Measurements from ENCODE around the gene LPCAT3. TPM values are rescaled to one million over a fixed set of nuclear protein-coding genes. Genes with fewer than 3 reads are reported as not detected.

LPCAT3 gene
- total RNA-seq, 1 donor from 2014 or later = 23.0 TPM

GRCh38 chr12:7004840-7005239, 13.4 kb downstream of the LPCAT3 start:
- Histone ChIP-seq H3K27ac (no peak overlapping the region), H3K36me3 (peaks cover 0 to 4% of the 10 kb centered on the region in 2 donors), H3K27me3 (no peaks in the 10 kb centered on the region), H3K9me3 (no peaks in the 10 kb centered on the region), H3K4me3 (no peak overlapping the region), H3K4me1 (no peaks in the 10 kb centered on the region)
- intact Hi-C loops (cut with DNase I) = no loop called here
- TF ChIP-seq CTCF (IDR thresholded peaks at IDR 0.05) = no peak
- no peak for DNase-seq (ENCODE audit: low spot score in 2 of 2)

- TF ChIP-seq CTCF (IDR thresholded peaks at IDR 0.05) = no peak
- Histone ChIP-seq H3K27me3 (no peaks in the 10 kb centered on the region), H3K27ac (no peak overlapping the region), H3K4me3 (no peak overlapping the region), H3K9me3 (no peaks in the 10 kb centered on the region), H3K36me3 (peaks cover 0 to 4% of the 10 kb centered on the region in 2 donors), H3K4me1 (no peaks in the 10 kb centered on the region)
- intact Hi-C loops (cut with DNase I) = no loop called here
- DNase-seq (ENCODE audit: low spot score in 2 of 2) = no peak
These were observed 13.9 kb downstream of the LPCAT3 start for GRCh38 chr12:7004287-7004803.

GRCh38 chr12:7001921-7002591, 16.2 kb downstream of the LPCAT3 start:
- no peak for DNase-seq (ENCODE audit: low spot score in 2 of 2)
- Histone ChIP-seq H3K27ac (no peak overlapping the region), H3K36me3 (peaks cover 4 to 9% of the 10 kb centered on the region in 2 donors), H3K27me3 (no peaks in the 10 kb centered on the region), H3K4me1 (no peaks in the 10 kb centered on the region), H3K9me3 (no peaks in the 10 kb centered on the region), H3K4me3 (no peak overlapping the region)
- intact Hi-C loops (cut with DNase I) = no loop called here
- no peak for TF ChIP-seq CTCF (IDR thresholded peaks at IDR 0.05)

- intact Hi-C loops (cut with DNase I) = no loop called here
- Histone ChIP-seq H3K27me3 (no peaks in the 10 kb centered on the region), H3K4me3 (no peak overlapping the region), H3K9me3 (no peaks in the 10 kb centered on the region), H3K36me3 (peaks cover 9 to 12% of the 10 kb centered on the region in 2 donors), H3K27ac (no peak overlapping the region), H3K4me1 (no peaks in the 10 kb centered on the region)
- TF ChIP-seq CTCF (IDR thresholded peaks at IDR 0.05) = no peak
- DNase-seq (ENCODE audit: low spot score in 2 of 2) = no peak
These were observed 19.4 kb downstream of the LPCAT3 start for GRCh38 chr12:6998715-6999451.

GRCh38 chr12:6996040-6996441, 22.2 kb downstream of the LPCAT3 start:
- Histone ChIP-seq H3K4me3 (no peak overlapping the region), H3K27me3 (no peaks in the 10 kb centered on the region), H3K36me3 (peaks cover 9 to 16% of the 10 kb centered on the region in 2 donors), H3K4me1 (no peaks in the 10 kb centered on the region), H3K27ac (no peak overlapping the region), H3K9me3 (no peaks in the 10 kb centered on the region)
- DNase-seq (ENCODE audit: low spot score in 2 of 2) = no peak
- intact Hi-C loops (cut with DNase I) = no loop called here
- no peak for TF ChIP-seq CTCF (IDR thresholded peaks at IDR 0.05)
